Measurements from ENCODE around the gene CTDSPL2.

- no peak for TF ChIP-seq MAFK (IDR thresholded peaks at IDR 0.05; ENCODE audit: partially characterized antibody)
- no peak for TF ChIP-seq POLR2A (IDR thresholded peaks at IDR 0.05; ENCODE audit: low read length)
- TF ChIP-seq RAD21 (conservative IDR thresholded peaks at IDR 0.05 in 1 of 2, IDR thresholded peaks at IDR 0.05 in 1 of 2): no peak
- no peak for TF ChIP-seq JUNB (IDR thresholded peaks at IDR 0.05)
- TF ChIP-seq NR3C1 (IDR thresholded peaks at IDR 0.05): no peak
- TF ChIP-seq PBX3 (IDR thresholded peaks at IDR 0.05): no peak
- no peak for TF ChIP-seq CTCF (IDR thresholded peaks at IDR 0.05)
- no peak for TF ChIP-seq JUN (IDR thresholded peaks at IDR 0.05)
Observed at GRCh38 chr15:44438402-44438801, 11.0 kb downstream of the CTDSPL2 start.
